OCI-LY1 (cell line): ENCODE results near the gene KCNH8.

Experiments used
- H2AFZ ChIP-seq: fragments of 200-600 bp; sonication (generic), shearing (Covaris generic); 2 replicates; pipeline ENCODE4 v1.6.0; 2014; ENCODE audit warnings: antibody characterized with exemption, mild to moderate bottlenecking, low read length
- H3F3A ChIP-seq: fragments of 200-600 bp; sonication (generic), shearing (Covaris generic); 2 replicates; pipeline ENCODE4 v1.6.0; 2014; ENCODE audit warnings: mild to moderate bottlenecking, antibody characterized with exemption, low read length, moderate library complexity; ENCODE audit not compliant: insufficient read depth
- H3K27ac ChIP-seq: fragments of 200-600 bp; sonication (generic); 2 replicates; pipeline ENCODE4 v1.5.1; 2014; ENCODE audit warnings: low read length, mixed run types, mild to moderate bottlenecking, low read depth; ENCODE audit not compliant: poor library complexity, severe bottlenecking
- H3K27me3 ChIP-seq: fragments of 200-600 bp; sonication (generic); 2 replicates; pipeline ENCODE4 v1.6.0; 2014; ENCODE audit warnings: antibody characterized with exemption, mild to moderate bottlenecking, low read length, moderate library complexity; ENCODE audit not compliant: insufficient read depth
- H3K36me3 ChIP-seq: fragments of 200-600 bp; sonication (generic); 2 replicates; pipeline ENCODE4 v1.6.1; 2014; ENCODE audit warnings: mild to moderate bottlenecking, antibody characterized with exemption, low read length, moderate library complexity, mixed read lengths; ENCODE audit not compliant: insufficient read depth
- H3K4me1 ChIP-seq: fragments of 200-600 bp; sonication (generic); 2 replicates; pipeline ENCODE4 v1.5.1; 2014; ENCODE audit warnings: mild to moderate bottlenecking, low read length, moderate library complexity; ENCODE audit not compliant: insufficient read depth, severe bottlenecking
- H3K4me2 ChIP-seq: fragments of 200-600 bp; sonication (generic), shearing (Covaris generic); 2 replicates; pipeline ENCODE4 v1.6.1; 2014; ENCODE audit warnings: low read length
- H3K4me3 ChIP-seq: fragments of 200-600 bp; sonication (generic); 2 replicates; pipeline ENCODE4 v1.5.1; 2014; ENCODE audit warnings: low read length, low read depth, mild to moderate bottlenecking, mixed read lengths; ENCODE audit not compliant: poor library complexity, severe bottlenecking
- H3K79me2 ChIP-seq: fragments of 200-600 bp; shearing (Covaris generic); 2 replicates; pipeline ENCODE4 v1.6.1; 2016; ENCODE audit warnings: mixed run types, low read length, mixed read lengths; ENCODE audit not compliant: insufficient read depth
- H3K9ac ChIP-seq: fragments of 200-600 bp; sonication (generic), shearing (Covaris generic); 2 replicates; pipeline ENCODE4 v1.6.1; 2014; ENCODE audit warnings: mild to moderate bottlenecking, low read length, mixed read lengths
- H3K9me2 ChIP-seq: fragments of 200-600 bp; sonication (generic), shearing (Covaris generic); 2 replicates; pipeline ENCODE4 v1.6.1; 2014; ENCODE audit warnings: low read depth, mild to moderate bottlenecking, low read length, mixed read lengths
- H3K9me3 ChIP-seq: fragments of 200-600 bp; shearing (Covaris generic); 2 replicates; pipeline ENCODE4 v1.6.1; 2014; ENCODE audit warnings: low read length, mixed read lengths
- H4K20me1 ChIP-seq: fragments of 200-600 bp; sonication (generic), shearing (Covaris generic); 2 replicates; pipeline ENCODE4 v1.6.0; 2016; ENCODE audit warnings: mild to moderate bottlenecking, low read length; ENCODE audit not compliant: insufficient read depth
- CTCF ChIP-seq: fragments of 200-600 bp; sonication (generic), shearing (Covaris generic); IDR thresholded peaks from 2 replicates; pipeline ENCODE4 v1.5.1; 2017; ENCODE audit warnings: mild to moderate bottlenecking, antibody characterized with exemption, low read length, moderate library complexity, mixed read lengths
- EZH2 ChIP-seq: fragments of 200-600 bp; sonication (generic), shearing (Covaris generic); IDR thresholded peaks from 2 replicates; pipeline ENCODE4 v1.8.0; 2017; ENCODE audit warnings: borderline replicate concordance, mixed run types, mild to moderate bottlenecking, antibody characterized with exemption, low read length, moderate library complexity, mixed read lengths

Gene KCNH8

DNA sequence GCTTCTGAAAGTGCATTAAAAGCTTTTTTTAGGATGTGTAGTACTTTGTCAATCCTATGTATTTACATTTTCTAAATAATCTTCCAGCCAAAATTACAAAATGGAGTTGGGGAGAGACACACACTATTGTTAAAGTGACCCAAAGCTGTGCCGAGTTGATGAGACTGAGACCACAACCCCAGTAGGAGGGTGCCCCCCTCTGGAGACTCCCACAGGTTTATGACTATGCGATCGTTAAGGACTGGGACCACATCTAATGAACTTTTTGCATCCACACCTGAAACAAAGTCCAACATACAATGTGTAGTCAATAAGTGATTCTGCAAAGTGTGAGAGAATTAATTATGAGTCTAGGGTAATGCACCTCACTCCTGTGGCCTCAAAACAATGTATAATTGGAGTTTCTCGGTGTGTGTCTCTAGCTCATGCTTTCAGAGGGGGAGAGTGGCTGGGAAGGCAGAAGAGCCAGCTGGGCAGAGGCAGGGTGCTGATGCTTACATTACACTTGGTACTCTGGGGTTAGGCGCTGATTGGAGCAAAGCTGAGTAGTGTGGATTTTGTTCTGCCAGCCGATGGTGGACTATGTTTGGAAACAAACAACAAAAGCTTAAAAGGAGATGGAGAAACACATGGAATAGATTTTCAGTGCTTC, 102.8 kb downstream of the KCNH8 start:
- Histone ChIP-seq H3F3A (no peaks in the 10 kb centered on the region), H3K27me3 (no peaks in the 10 kb centered on the region), H3K36me3 (no peaks in the 10 kb centered on the region), H3K4me3 (no peak overlapping the region), H3K4me2 (no peak overlapping the region), H3K27ac (no peak overlapping the region), H3K9me3 (0 out of 2 replicates have a peak, but pooled peaks cover 5% of the 10 kb centered on the region), H3K9ac (no peak overlapping the region), H3K79me2 (no peaks in the 10 kb centered on the region), H2AFZ (no peak overlapping the region), H3K4me1 (peaks cover 21% of the 10 kb centered on the region), H4K20me1 (no peaks in the 10 kb centered on the region), H3K9me2 (no peaks in the 10 kb centered on the region)
- TF ChIP-seq EZH2, result no peak
- peak; percentile 47 for TF ChIP-seq CTCF

GRCh38 chr3:19254189-19254588, 105.9 kb downstream of the KCNH8 start:
- H3K79me2 ChIP-seq, result no peaks in the 10 kb centered on the region
- H3K9me2 ChIP-seq, result no peaks in the 10 kb centered on the region
- no peak overlapping the region for H3K4me3 ChIP-seq
- H3K9me3 ChIP-seq, result 0 out of 2 replicates have a peak, but pooled peaks cover 5% of the 10 kb centered on the region
- H3K4me1 ChIP-seq, result peaks cover 5% of the 10 kb centered on the region
- H2AFZ ChIP-seq, result no peak overlapping the region
- no peak overlapping the region for H3K4me2 ChIP-seq
- H3K27ac ChIP-seq, result no peak overlapping the region
- H3K9ac ChIP-seq, result no peak overlapping the region
- H3K36me3 ChIP-seq, result no peaks in the 10 kb centered on the region
- no peaks in the 10 kb centered on the region for H3K27me3 ChIP-seq
- no peaks in the 10 kb centered on the region for H4K20me1 ChIP-seq
- no peaks in the 10 kb centered on the region for H3F3A ChIP-seq
- TF ChIP-seq EZH2, result no peak
- TF ChIP-seq CTCF, result no peak

DNA sequence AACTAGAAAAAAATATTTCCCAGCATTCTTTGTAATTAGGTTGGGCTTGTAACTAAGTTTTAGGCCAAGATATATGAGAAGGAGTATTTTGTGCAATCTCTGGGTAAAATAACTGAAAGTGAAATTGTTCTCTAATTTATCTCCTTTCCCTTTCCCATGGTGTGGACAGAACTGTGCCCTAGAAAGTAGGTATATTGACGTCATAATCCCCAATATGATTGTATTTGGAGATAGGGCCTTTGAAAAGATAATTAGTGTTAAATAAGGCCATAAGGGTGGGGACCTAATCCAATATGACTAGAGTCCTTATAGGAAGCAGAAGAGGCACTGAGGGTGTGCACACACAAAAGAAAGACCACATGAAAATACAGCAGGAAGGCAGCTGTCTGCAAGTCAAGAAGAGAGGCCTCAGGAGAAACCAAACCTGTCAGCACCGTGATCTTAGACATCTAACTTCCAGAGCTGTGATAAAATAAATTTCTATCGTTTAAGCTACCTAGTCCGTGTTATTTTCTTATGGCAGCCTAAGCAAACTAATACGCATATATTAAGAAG, 106.6 kb downstream of the KCNH8 start:
- Histone ChIP-seq H3K36me3 (no peaks in the 10 kb centered on the region), H3K4me1 (peaks cover 5% of the 10 kb centered on the region), H3K4me2 (no peak overlapping the region), H3K9me2 (no peaks in the 10 kb centered on the region), H3K27ac (no peak overlapping the region), H3F3A (no peaks in the 10 kb centered on the region), H2AFZ (no peak overlapping the region), H3K9ac (no peak overlapping the region), H3K9me3 (0 out of 2 replicates have a peak, but pooled peaks cover 5% of the 10 kb centered on the region), H3K27me3 (no peaks in the 10 kb centered on the region), H3K4me3 (no peak overlapping the region), H4K20me1 (no peaks in the 10 kb centered on the region), H3K79me2 (no peaks in the 10 kb centered on the region)
- TF ChIP-seq CTCF (no peak), EZH2 (no peak)
